ENCODE measurements around the gene PRIMPOL.

Gene PRIMPOL

GRCh38 chr4:184669251-184669650, 19.7 kb downstream of the PRIMPOL start:
- DNase-seq: no peak

GRCh38 chr4:184671101-184671500, 21.6 kb downstream of the PRIMPOL start:
- DNase-seq: no peak

- DNase-seq: no peak
Measured at GRCh38 chr4:184672741-184673140, 23.2 kb downstream of the PRIMPOL start.

- no peak for DNase-seq
Measured at GRCh38 chr4:184674011-184674410, 24.5 kb downstream of the PRIMPOL start.

- DNase-seq: no peak
Measured at GRCh38 chr4:184675018-184675417, 25.5 kb downstream of the PRIMPOL start.

- DNase-seq: no peak
Measured at GRCh38 chr4:184675821-184676492, 26.4 kb downstream of the PRIMPOL start.

GRCh38 chr4:184680698-184681097, 31.2 kb downstream of the PRIMPOL start:
- DNase-seq: no peak

GRCh38 chr4:184681916-184682315, 32.4 kb downstream of the PRIMPOL start:
- no peak for DNase-seq

GRCh38 chr4:184684491-184685189, 35.1 kb downstream of the PRIMPOL start:
- no peak for DNase-seq

GRCh38 chr4:184688005-184688404, 38.5 kb downstream of the PRIMPOL start:
- DNase-seq: no peak

GRCh38 chr4:184688447-184688846, 38.9 kb downstream of the PRIMPOL start:
- DNase-seq: no peak

GRCh38 chr4:184689681-184690080, 40.1 kb downstream of the PRIMPOL start:
- no peak for DNase-seq

GRCh38 chr4:184693056-184693455, 43.5 kb downstream of the PRIMPOL start:
- DNase-seq: no peak

- DNase-seq: no peak
Measured at GRCh38 chr4:184694412-184694956, 44.9 kb downstream of the PRIMPOL start.

GRCh38 chr4:184695178-184695896, 45.8 kb downstream of the PRIMPOL start:
- DNase-seq: no peak

- DNase-seq: no peak
Measured at GRCh38 chr4:184697956-184698355, 48.4 kb downstream of the PRIMPOL start.

- no peak for DNase-seq
Measured at GRCh38 chr4:184699941-184700340, 50.4 kb downstream of the PRIMPOL start.

GRCh38 chr4:184702114-184702513, 52.6 kb downstream of the PRIMPOL start:
- no peak for DNase-seq

GRCh38 chr4:184705692-184706091, 56.2 kb downstream of the PRIMPOL start:
- DNase-seq: no peak

- DNase-seq: no peak
Measured at GRCh38 chr4:184706453-184706852, 56.9 kb downstream of the PRIMPOL start.

GRCh38 chr4:184712322-184712721, 62.8 kb downstream of the PRIMPOL start:
- DNase-seq: no peak

GRCh38 chr4:184713887-184714286, 64.3 kb downstream of the PRIMPOL start:
- no peak for DNase-seq

- DNase-seq: no peak
Measured at GRCh38 chr4:184715526-184715925, 66.0 kb downstream of the PRIMPOL start.

- no peak for DNase-seq
Measured at GRCh38 chr4:184719407-184719806, 69.9 kb downstream of the PRIMPOL start.

Measured in NCI-H1930 (cell line).